B cell (primary cell): ENCODE data around the gene ZBED2.

Experiments used
- CTCF ChIP-seq: fragments of 200-600 bp; IDR thresholded peaks from one replicate; pipeline ENCODE4 v1.8.0; 2022; ENCODE audit warnings: antibody characterized with exemption, mild to moderate bottlenecking
- EZH2 ChIP-seq: IDR thresholded peaks from 2 replicates; pipeline ENCODE4 v1.6.1; 2012; ENCODE audit warnings: borderline replicate concordance, low read depth, mild to moderate bottlenecking, moderate library complexity, low read length; ENCODE audit not compliant: insufficient read depth, poor library complexity, severe bottlenecking

- no peak for TF ChIP-seq EZH2
- TF ChIP-seq CTCF = no peak
Observed at GRCh38 chr3:111582120-111582474, 13.0 kb downstream of the ZBED2 start.
